Muscle of leg (tissue), 16 donors: Measurements from ENCODE around the gene ZNF675. TPM values are rescaled to one million over a fixed set of nuclear protein-coding genes. Genes with fewer than 3 reads are reported as not detected.
"Not testable (repeated sequence)": the region's sequence is repeated elsewhere in the genome, so short reads cannot be mapped to it uniquely, and the experiment has no call there.

Experiments
- DNase-seq: peaks from one replicate; pipeline ENCODE4 v3.0.0; 2013
- H3K27ac ChIP-seq: one replicate; pipeline ENCODE4 v1.5.1; 2013; ENCODE audit warnings: mild to moderate bottlenecking, low read length, control low read depth
- H3K27me3 ChIP-seq: one replicate; pipeline ENCODE4 v1.6.1; 2013; ENCODE audit warnings: low read length; ENCODE audit not compliant: control insufficient read depth, insufficient read depth
- H3K36me3 ChIP-seq: one replicate; pipeline ENCODE4 v1.6.1; 2013; ENCODE audit warnings: low read length; ENCODE audit not compliant: control insufficient read depth, insufficient read depth
- H3K4me1 ChIP-seq: one replicate; pipeline ENCODE4 v1.6.1; 2013; ENCODE audit warnings: low read length; ENCODE audit not compliant: control insufficient read depth, insufficient read depth
- H3K4me3 ChIP-seq: one replicate; pipeline ENCODE4 v1.5.1; 2013; ENCODE audit warnings: low read length, control low read depth
- H3K9me3 ChIP-seq: replicated peaks from 2 replicates; pipeline ENCODE4 v1.6.1; 2013; ENCODE audit warnings: low read depth, low read length; ENCODE audit not compliant: control insufficient read depth
- whole genome bisulfite sequencing: methylation state at CpG from one replicate; pipeline ENCODE4 v1.1.5; 2013; ENCODE audit warnings: missing lambda C conversion rate; ENCODE audit not compliant: insufficient coverage; 5-methylcytosine and 5-hydroxymethylcytosine counted together
- long read RNA-seq, 11 donors: transcript quantifications; one replicate each; lab custom pipeline, GENCODE V29; 2026
- polyA plus RNA-seq, 8 donors: library from polyadenylated mRNA; unstranded; fragments of 120-200 nt; gene quantifications; one replicate each; pipeline versions ENCODE4 v1.2.1 to v1.2.3, GENCODE V29; 2013; ENCODE audit warnings: inconsistent platforms in 1 of 8, low replicate concordance in 1 of 8; ENCODE audit not compliant: insufficient read length in 8 of 8, insufficient read depth in 1 of 8
- total RNA-seq: library from RNA; stranded (reverse); fragments of 120-200 nt; gene quantifications from one replicate; pipeline ENCODE4 v1.2.4, GENCODE V29; 2013

Gene ZNF675
- total RNA-seq (8.6 TPM), polyA plus RNA-seq (1 to 10 TPM; 5.4 to 7.9 (median 6.4) TPM)
- long read RNA-seq, donor 1, result 0 reads
- long read RNA-seq, donor 2, result 0 reads
- long read RNA-seq, donor 3, full-length matches to known transcripts, result 6 of 6 reads
- long read RNA-seq, donor 3, partial matches to known transcripts, result 0 of 6 reads
- long read RNA-seq, donor 3, other reads (novel, unspliced or antisense), result 0 of 6 reads
- long read RNA-seq, donor 4, partial matches to known transcripts, result 0 of 1 reads
- long read RNA-seq, donor 4, other reads (novel, unspliced or antisense), result 0 of 1 reads
- long read RNA-seq, donor 5, transcript ZNF675-201 (4 exons, 2,301 nt), result major isoform, 10 of 12 reads
- long read RNA-seq, donor 5, partial matches to known transcripts, result 0 of 12 reads
- long read RNA-seq, donor 5, other reads (novel, unspliced or antisense), result 0 of 12 reads
- long read RNA-seq, donor 6, partial matches to known transcripts, result 7 of 10 reads
- long read RNA-seq, donor 6, other reads (novel, unspliced or antisense), result 0 of 10 reads
- long read RNA-seq, donor 7, full-length matches to known transcripts, result 5 of 37 reads
- long read RNA-seq, donor 7, partial matches to known transcripts, result 32 of 37 reads
- long read RNA-seq, donor 7, other reads (novel, unspliced or antisense), result 0 of 37 reads
- long read RNA-seq, donor 8, full-length matches to known transcripts, result 6 of 6 reads
- long read RNA-seq, donor 8, partial matches to known transcripts, result 0 of 6 reads
- long read RNA-seq, donor 8, other reads (novel, unspliced or antisense), result 0 of 6 reads
- long read RNA-seq, donor 9, partial matches to known transcripts, result 28 of 29 reads
- long read RNA-seq, donor 9, other reads (novel, unspliced or antisense), result 0 of 29 reads
- long read RNA-seq, donor 10, full-length matches to known transcripts, result 6 of 6 reads
- long read RNA-seq, donor 10, partial matches to known transcripts, result 0 of 6 reads
- long read RNA-seq, donor 10, other reads (novel, unspliced or antisense), result 0 of 6 reads
- long read RNA-seq, donor 11, result 0 reads

GRCh38 chr19:23686621-23687423, at the start of gene ZNF675:
Gene ZNF675 (minus strand): TSS chr19:23687212. CDS start chr19:23687033, 179 bp downstream.
- DNase-seq, result peak; percentile 98
- Histone ChIP-seq H3K27ac (peak within 1 kb of the TSS; percentile 92), H3K4me3 (peak within 1 kb of the TSS; percentile 74), H3K9me3 (no peaks in the 10 kb centered on the region), H3K4me1 (no peaks in the 10 kb centered on the region), H3K36me3 (no peaks in the 10 kb centered on the region), H3K27me3 (no peaks in the 10 kb centered on the region)
- WGBS, result 1% methylated on average over 20 of the region's 33 CpGs

DNA sequence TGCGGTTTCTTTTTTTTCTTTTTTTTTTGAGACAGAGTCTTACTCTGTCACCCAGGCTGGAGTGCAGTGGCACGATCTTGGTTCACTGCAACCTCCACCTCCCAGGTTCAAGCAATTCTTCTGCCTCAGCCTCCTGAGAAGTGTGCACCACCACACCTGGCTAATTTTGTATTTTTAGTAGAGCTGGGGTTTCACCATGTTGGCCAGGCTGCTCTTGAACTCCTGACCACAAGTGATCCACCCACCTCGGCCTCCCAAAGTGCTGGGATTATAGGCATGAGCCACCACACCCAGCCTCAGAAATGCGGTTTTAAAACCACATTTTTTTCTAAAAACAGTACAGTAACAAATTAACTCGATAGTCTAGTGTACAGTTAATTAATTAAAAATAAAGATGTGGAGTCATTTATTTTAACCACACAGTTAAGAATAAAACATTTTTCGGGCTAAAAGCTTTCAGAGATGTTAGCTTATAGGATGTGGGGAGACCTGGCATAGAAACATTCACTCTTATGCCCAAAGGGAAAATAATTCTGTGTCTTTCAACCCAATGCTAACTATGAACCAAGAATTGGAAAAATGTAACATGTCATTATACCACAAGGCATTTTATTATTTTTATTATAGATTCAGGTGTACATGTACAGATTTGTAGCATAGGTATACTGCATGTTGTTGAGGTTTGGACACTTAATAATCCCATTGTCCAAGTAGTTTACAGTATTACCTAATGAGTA, 43.9 kb upstream of the ZNF675 start:
- not testable (repeated sequence) for H3K4me1 ChIP-seq, H3K4me3 ChIP-seq, H3K27me3 ChIP-seq, H3K36me3 ChIP-seq, H3K27ac ChIP-seq, H3K9me3 ChIP-seq, DNase-seq
- no CpG with 5 or more reads among the region's 6 CpGs for WGBS

DNA sequence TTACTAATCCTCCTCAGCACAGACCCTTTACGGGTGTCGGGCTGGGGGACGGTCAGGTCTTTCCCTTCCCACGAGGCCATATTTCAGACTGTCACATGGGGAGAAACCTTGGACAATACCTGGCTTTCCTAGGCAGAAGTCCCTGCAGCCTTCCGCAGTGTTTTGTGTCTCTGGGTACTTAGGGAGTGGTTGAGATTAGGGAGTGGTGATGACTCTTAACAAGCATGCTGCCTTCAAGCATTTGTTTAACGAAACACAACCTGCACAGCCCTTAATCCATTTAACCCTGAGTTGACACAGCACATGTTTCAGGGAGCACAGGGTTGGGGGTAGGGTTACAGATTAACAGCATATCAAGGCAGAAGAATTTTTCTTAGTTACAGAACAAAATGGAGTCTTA, 37.1 kb upstream of the ZNF675 start:
- DNase-seq, H3K36me3 ChIP-seq, H3K9me3 ChIP-seq, H3K27me3 ChIP-seq, H3K4me3 ChIP-seq, H3K4me1 ChIP-seq, H3K27ac ChIP-seq: not testable (repeated sequence)
- WGBS, result no CpG with 5 or more reads among the region's 6 CpGs

DNA sequence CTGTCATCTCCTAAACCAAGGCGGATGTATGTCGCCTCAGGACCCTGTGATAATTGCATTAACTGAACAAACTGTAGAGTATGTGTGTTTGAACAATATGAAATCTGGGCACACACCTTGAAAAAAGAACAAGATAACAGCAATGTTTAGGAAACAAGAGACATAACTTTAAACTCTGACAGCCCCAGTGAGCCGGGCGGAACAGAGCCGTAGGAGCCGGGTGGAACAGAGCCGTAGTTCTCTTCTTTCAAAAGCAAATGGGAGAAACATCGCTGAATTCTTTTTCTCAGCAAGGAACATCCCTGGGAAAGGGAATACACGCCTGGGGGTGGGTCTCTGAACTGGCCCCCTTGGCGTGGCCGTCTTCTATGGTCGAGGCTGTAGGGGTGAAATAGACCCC, 31.8 kb upstream of the ZNF675 start:
- DNase-seq, result no peak
- H3K36me3 ChIP-seq, result no peaks in the 10 kb centered on the region
- no peaks in the 10 kb centered on the region for H3K9me3 ChIP-seq
- WGBS, result 7% methylated on average over 6 of the region's 12 CpGs
- no peak overlapping the region for H3K27ac ChIP-seq
- H3K27me3 ChIP-seq, result no peaks in the 10 kb centered on the region
- no peaks in the 10 kb centered on the region for H3K4me1 ChIP-seq
- H3K4me3 ChIP-seq, result no peak overlapping the region

- no peaks in the 10 kb centered on the region for H3K27me3 ChIP-seq
- H3K4me3 ChIP-seq, result no peak overlapping the region
- no peaks in the 10 kb centered on the region for H3K36me3 ChIP-seq
- no peaks in the 10 kb centered on the region for H3K4me1 ChIP-seq
- no peak overlapping the region for H3K27ac ChIP-seq
- no peak for DNase-seq
- H3K9me3 ChIP-seq, result no peaks in the 10 kb centered on the region
Measured at GRCh38 chr19:23716792-23717191, 29.8 kb upstream of the ZNF675 start.

DNA sequence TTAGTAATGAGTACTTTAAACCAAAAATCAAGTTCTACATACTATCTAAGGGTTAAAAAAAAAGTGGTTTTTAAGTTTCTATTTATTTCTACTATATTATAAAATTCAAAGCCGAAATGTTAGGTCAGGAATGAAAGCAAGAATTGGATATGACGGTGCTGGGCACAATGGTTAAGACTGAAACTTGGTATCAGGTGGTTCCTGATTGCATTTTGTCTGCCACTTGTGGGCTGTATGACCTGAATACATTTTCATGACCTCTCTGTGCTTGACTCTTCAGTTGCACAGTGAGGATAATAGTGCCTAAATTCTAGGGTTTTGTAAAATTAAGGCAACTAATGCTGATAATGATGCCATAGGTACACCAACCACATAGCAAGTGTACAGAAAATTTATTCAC, 22.3 kb upstream of the ZNF675 start:
- WGBS, result no CpG with 5 or more reads among the region's 2 CpGs
- Histone ChIP-seq H3K9me3 (no peaks in the 10 kb centered on the region), H3K4me1 (no peaks in the 10 kb centered on the region), H3K27ac (no peak overlapping the region), H3K27me3 (no peaks in the 10 kb centered on the region), H3K36me3 (no peaks in the 10 kb centered on the region), H3K4me3 (no peak overlapping the region)
- no peak for DNase-seq

- no peak overlapping the region for H3K4me3 ChIP-seq
- H3K4me1 ChIP-seq, result no peaks in the 10 kb centered on the region
- H3K27ac ChIP-seq, result no peak overlapping the region
- no peaks in the 10 kb centered on the region for H3K36me3 ChIP-seq
- H3K9me3 ChIP-seq, result no peaks in the 10 kb centered on the region
- WGBS, result no CpG with 5 or more reads among the region's 1 CpG
- H3K27me3 ChIP-seq, result no peaks in the 10 kb centered on the region
- DNase-seq, result no peak
Measured at GRCh38 chr19:23706657-23707056, 19.6 kb upstream of the ZNF675 start.

DNA sequence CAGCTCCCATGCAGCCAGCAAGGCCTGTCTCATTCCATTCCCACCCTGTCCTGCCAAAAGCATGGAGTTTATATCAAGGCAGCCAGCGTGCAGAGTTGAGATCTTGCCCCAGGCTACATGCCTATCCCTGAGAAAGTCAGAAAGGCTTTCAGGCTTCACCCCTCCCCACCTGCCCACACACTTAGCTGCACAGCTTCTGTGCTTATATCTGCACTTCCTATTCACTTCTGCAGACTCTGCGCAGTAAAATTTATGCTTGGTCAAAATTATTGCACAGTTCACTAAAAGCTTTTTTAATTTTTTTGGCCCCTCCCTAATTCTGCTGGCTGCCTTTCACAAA, 12.5 kb upstream of the ZNF675 start:
- Histone ChIP-seq H3K4me1 (no peaks in the 10 kb centered on the region), H3K27ac (no peak overlapping the region), H3K4me3 (no peak overlapping the region), H3K27me3 (no peaks in the 10 kb centered on the region), H3K36me3 (no peaks in the 10 kb centered on the region), H3K9me3 (no peaks in the 10 kb centered on the region)
- no peak for DNase-seq
- WGBS, result 38% methylated on average over 1 of the region's 2 CpGs

GRCh38 chr19:23698711-23699520, 11.9 kb upstream of the ZNF675 start:
- no peak overlapping the region for H3K4me3 ChIP-seq
- no peaks in the 10 kb centered on the region for H3K27me3 ChIP-seq
- WGBS, result 41% methylated on average over 5 of the region's 6 CpGs
- peak; percentile 1 for DNase-seq
- no peaks in the 10 kb centered on the region for H3K9me3 ChIP-seq
- no peaks in the 10 kb centered on the region for H3K4me1 ChIP-seq
- H3K36me3 ChIP-seq, result no peaks in the 10 kb centered on the region
- H3K27ac ChIP-seq, result no peak overlapping the region
